ENCODE measurements around the gene OR6A2.

OR6A2 gene

DNA sequence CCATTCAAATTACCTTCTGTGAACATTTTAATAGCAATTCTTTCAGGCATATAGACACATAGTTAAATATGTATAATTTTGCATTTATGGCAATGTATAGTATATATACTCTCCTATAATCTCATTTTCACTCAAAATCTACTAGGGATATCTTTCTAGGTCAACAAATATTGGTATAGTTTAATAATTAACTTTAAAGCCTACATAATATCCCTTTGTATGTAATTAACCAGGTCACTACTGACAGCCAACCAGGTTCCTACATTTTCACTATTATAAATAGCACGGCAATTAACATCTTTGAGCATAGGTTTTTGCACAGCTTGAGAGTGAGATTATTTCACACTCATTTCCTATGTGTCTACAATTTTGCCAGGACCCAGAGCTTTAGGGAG is 43.5 kb downstream of the OR6A2 start:
- no peak for DNase-seq (ENCODE audit: low spot score)

DNA sequence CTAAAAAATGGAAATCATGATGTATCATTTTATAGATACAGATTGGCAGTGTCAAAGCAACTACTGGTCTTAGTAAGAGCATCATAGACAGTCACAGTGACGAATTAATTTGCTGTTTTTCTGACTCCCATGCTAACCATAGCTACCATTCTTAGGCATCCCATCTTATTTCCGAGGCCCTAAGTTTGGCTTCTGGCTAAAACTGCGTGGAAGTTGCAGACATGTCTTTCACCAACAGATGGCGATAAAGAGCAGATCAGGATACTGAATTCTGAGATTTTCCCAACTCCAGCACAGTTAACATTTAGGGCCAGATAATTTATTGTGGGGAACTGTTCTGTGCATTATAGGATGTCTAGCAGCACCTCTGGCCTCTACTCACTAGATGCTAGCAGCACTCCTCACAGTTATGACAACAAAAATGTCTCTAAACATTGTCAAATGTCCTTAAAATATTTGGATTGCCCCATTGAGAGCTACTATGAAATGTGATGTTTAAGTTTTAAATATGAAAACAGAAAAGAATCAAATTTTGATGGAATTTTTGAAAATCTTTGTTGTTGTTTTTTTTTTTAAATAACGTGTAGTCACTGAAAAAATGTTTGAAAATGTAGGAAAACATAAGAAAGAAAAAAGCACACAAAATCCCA is 44.1 kb downstream of the OR6A2 start:
- peak; percentile 23 for DNase-seq (ENCODE audit: low spot score)

DNA sequence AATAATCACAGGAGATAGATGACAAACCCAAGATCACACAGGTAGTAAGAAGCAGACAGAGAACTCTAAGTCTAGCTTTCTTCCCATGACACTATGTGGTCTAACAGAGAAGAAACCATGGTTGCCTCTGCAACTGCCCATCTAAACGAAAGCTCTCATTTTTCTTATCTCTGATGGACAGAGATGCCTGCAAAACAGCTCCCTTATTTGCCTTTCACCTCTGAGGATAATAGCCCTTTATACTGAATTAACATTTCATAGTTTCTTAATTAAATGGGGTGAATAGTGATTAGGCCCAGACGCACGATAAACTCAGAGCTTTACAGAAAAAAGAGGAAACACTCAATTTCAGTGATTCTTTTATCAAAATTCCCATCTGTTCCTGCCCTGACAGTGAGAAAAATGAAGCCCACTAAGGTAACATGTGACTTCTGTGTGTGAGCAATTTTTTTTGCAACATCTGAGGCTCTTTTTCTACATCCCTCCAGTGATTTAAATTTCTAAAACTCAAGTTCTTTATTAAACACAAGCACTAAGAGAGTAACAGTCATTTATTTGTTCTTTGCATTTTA is 52.3 kb downstream of the OR6A2 start:
- no peak for DNase-seq (ENCODE audit: low spot score)

DNA sequence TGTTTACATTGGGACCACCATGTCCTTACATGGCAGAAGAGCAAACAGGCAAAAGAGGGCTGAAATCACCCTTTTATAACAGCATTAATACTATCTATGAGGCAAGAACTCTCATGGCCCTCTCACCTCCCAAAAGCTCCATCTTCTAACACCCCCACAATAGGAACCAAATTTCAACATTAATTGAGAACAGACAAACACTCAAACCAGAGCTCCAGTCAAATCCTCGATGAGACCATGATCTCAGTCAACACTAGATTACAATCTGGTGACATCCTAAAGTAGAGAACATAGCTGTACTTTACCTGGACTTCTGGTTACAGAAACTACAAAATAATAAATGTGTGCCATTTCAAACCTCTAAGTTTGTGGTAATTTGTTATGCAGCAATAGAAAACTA is 52.9 kb downstream of the OR6A2 start:
- no peak for DNase-seq (ENCODE audit: low spot score)

DNA sequence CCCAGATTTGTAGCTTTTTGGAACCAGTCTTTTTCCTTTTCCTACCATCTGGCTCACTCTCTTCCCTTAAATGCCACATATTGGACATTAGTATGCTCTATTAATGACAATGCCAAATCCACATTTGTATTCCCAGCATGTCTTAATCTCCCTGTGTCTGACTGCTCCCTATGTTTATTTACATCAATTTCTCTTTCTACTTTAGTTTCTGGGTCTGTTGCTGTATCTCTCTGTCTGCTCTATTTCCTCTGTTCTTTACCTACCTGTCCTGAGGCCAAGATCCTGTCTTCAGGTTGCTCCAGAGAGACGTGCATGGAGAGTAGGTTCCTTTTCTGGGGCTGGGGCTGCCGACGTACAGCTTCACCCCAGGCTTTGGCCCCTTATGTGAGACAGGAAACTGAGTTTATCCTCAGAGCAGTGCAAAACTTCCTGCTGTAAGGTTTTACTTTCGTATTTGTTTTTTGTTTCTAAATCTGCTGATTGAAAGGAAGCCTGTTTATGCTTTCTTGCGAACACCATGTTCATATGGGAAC is 53.3 kb downstream of the OR6A2 start:
- peak; percentile 7 for DNase-seq (ENCODE audit: low spot score)

DNA sequence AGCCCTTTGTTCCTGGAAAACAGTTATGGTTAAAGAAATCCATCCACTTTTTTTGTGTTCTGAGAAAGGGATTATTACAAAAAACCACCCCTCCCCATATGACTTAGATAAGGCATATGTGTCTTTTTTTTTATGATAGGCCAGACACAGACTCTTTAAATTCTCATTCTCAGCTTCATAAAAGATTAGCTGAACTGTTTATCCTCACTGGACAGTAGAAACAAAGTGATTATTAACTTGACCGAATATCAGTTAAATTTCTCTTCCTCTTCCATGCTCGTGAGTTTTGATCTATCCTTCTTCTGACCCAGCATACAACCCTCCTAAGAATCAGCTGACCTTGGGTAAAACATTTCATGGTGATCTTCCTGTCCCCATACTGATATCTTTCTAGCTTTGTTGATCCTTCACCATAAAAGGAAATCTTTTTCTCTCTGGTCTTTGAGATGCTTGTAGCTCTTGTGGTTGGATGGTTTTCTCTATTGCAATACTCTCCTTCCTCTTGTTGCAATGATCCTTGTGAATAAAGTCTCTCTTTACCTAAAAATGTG is 53.9 kb downstream of the OR6A2 start:
- DNase-seq (ENCODE audit: low spot score) = no peak

DNA sequence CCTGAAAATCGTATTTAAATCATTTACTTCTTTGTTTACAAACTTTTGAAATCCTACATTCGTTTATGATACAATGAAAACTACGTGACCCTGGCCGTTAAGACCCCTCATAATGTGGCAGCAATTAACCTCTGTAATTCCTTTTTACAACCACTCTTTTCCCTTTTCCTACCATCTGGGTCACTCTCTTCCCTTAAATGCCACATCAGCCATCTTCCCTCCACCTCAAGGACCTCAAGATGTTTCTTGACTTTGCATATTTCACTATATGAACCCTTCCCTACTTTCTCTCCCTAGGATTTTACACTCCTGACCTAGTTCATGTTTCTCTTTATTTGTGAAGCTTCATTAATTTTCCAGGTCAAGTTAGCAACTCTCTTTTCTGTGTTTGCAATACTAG is 54.5 kb downstream of the OR6A2 start:
- no peak for DNase-seq (ENCODE audit: low spot score)

DNA sequence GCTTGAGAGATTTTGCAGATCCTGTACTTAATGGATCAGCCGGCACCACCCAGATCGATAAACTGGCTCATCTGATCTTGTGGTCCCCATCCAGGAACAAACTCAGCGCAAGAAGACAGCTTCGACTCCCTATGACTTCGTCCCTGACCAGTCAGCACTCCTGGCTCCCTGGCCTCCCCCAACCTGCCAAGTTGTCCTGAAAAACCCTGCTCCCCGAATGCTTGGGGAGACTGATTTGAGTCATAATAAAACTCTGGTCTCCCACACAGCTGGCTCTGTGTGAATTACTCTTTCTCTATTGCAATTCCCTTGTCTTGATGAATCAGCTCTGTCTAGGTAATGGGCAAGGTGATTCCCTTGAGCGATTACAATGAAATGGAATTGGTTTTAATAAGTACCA is 57.2 kb downstream of the OR6A2 start:
- no peak for DNase-seq (ENCODE audit: low spot score)
